Esophagus squamous epithelium (tissue), 4 donors: ENCODE results near the gene THADA.

ENCODE experiments used
- POLR2A ChIP-seq, 4 donors: fragments of 450-650 bp; IDR thresholded peaks; one replicate each; pipeline ENCODE4 v1.6.1; 2017; ENCODE audit warnings: antibody characterized with exemption in 4 of 4, mild to moderate bottlenecking in 4 of 4, moderate library complexity in 3 of 4
- TF ChIP-seq, protein P1 (sequence below), 6 experiments: fragments of 450-650 bp in 4 of 6; fragments of 200-600 bp in 2 of 6; sonication (generic) in 2 of 6; IDR thresholded peaks; one replicate each; pipeline ENCODE4 v1.5.1; 2016 to 2019; ENCODE audit warnings: antibody characterized with exemption in 6 of 6, mild to moderate bottlenecking in 4 of 6, moderate library complexity in 4 of 6

GRCh38 chr2:43495727-43496126, 100.1 kb downstream of the THADA start:
- no peak for TF ChIP-seq POLR2A (IDR thresholded peaks at IDR 0.05)
- TF ChIP-seq, protein P1, sequence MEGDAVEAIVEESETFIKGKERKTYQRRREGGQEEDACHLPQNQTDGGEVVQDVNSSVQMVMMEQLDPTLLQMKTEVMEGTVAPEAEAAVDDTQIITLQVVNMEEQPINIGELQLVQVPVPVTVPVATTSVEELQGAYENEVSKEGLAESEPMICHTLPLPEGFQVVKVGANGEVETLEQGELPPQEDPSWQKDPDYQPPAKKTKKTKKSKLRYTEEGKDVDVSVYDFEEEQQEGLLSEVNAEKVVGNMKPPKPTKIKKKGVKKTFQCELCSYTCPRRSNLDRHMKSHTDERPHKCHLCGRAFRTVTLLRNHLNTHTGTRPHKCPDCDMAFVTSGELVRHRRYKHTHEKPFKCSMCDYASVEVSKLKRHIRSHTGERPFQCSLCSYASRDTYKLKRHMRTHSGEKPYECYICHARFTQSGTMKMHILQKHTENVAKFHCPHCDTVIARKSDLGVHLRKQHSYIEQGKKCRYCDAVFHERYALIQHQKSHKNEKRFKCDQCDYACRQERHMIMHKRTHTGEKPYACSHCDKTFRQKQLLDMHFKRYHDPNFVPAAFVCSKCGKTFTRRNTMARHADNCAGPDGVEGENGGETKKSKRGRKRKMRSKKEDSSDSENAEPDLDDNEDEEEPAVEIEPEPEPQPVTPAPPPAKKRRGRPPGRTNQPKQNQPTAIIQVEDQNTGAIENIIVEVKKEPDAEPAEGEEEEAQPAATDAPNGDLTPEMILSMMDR (IDR thresholded peaks at IDR 0.05), result no peak
